Measurements from ENCODE around the gene NIPAL1.
A peak's percentile ranks its signal among the peaks of the same experiment; 100 is the strongest.
"Not testable (repeated sequence)": the region's sequence is repeated elsewhere in the genome, so short reads cannot be mapped to it uniquely, and the experiment has no call there.

The NIPAL1 gene

GRCh38 chr4:48016141-48017107 is at the start of gene NIPAL1, which contains the start of gene CNGA1:
TSS of gene NIPAL1 (plus strand) at chr4:48016772. CDS start at chr4:48016840, 68 bp downstream.
TSS of gene CNGA1 (minus strand) at chr4:48016681. CDS start at chr4:47952689, 63,992 bp downstream.
- peak; percentile 53 for DNase-seq (ENCODE audit: low read depth)

- no peak for DNase-seq (ENCODE audit: low read depth)
Measured at GRCh38 chr4:47968847-47969246, 47.7 kb upstream of the NIPAL1 start.

- no peak for DNase-seq (ENCODE audit: low read depth)
Measured at GRCh38 chr4:47972181-47972580, 44.4 kb upstream of the NIPAL1 start.

GRCh38 chr4:47972721-47973120 is 43.9 kb upstream of the NIPAL1 start:
- DNase-seq (ENCODE audit: low read depth) = no peak

- DNase-seq (ENCODE audit: low read depth) = no peak
Measured at GRCh38 chr4:47974566-47974965, 42.0 kb upstream of the NIPAL1 start.

- no peak for DNase-seq (ENCODE audit: low read depth)
Measured at GRCh38 chr4:47990145-47990544, 26.4 kb upstream of the NIPAL1 start.

- DNase-seq (ENCODE audit: low read depth) = not testable (repeated sequence)
Measured at GRCh38 chr4:47992475-47992874, 24.1 kb upstream of the NIPAL1 start.

- DNase-seq (ENCODE audit: low read depth) = no peak
Measured at GRCh38 chr4:47996021-47996420, 20.6 kb upstream of the NIPAL1 start.

- DNase-seq (ENCODE audit: low read depth) = no peak
Measured at GRCh38 chr4:48002267-48002666, 14.3 kb upstream of the NIPAL1 start.

- not testable (repeated sequence) for DNase-seq (ENCODE audit: low read depth)
Measured at GRCh38 chr4:48003568-48003967, 13.0 kb upstream of the NIPAL1 start.

- DNase-seq (ENCODE audit: low read depth) = no peak
Measured at GRCh38 chr4:48005781-48006180, 10.8 kb upstream of the NIPAL1 start.

- no peak for DNase-seq (ENCODE audit: low read depth)
Measured at GRCh38 chr4:48008021-48008596, 8.5 kb upstream of the NIPAL1 start.

GRCh38 chr4:48010906-48011305 is 5.7 kb upstream of the NIPAL1 start:
- DNase-seq (ENCODE audit: low read depth) = not testable (repeated sequence)

- no peak for DNase-seq (ENCODE audit: low read depth)
Measured at GRCh38 chr4:48011722-48012121, 4.8 kb upstream of the NIPAL1 start.

GRCh38 chr4:48012824-48013223 is 3.7 kb upstream of the NIPAL1 start:
- no peak for DNase-seq (ENCODE audit: low read depth)

- no peak for DNase-seq (ENCODE audit: low read depth)
Measured at GRCh38 chr4:48015216-48015615, 1.4 kb upstream of the NIPAL1 start.

GRCh38 chr4:48015678-48016077 is 894 bp upstream of the NIPAL1 start:
- DNase-seq (ENCODE audit: low read depth) = no peak

GRCh38 chr4:48017108-48017571 is 568 bp downstream of the NIPAL1 start:
- peak; percentile 8 for DNase-seq (ENCODE audit: low read depth)

- no peak for DNase-seq (ENCODE audit: low read depth)
Measured at GRCh38 chr4:48018112-48018511, 1.5 kb downstream of the NIPAL1 start.

GRCh38 chr4:48021100-48021499 is 4.5 kb downstream of the NIPAL1 start:
- no peak for DNase-seq (ENCODE audit: low read depth)

GRCh38 chr4:48022192-48022799 is 5.7 kb downstream of the NIPAL1 start:
- DNase-seq (ENCODE audit: low read depth) = no peak

GRCh38 chr4:48024522-48024921 is 8.0 kb downstream of the NIPAL1 start:
- DNase-seq (ENCODE audit: low read depth) = no peak

GRCh38 chr4:48025005-48025404 is 8.4 kb downstream of the NIPAL1 start:
- no peak for DNase-seq (ENCODE audit: low read depth)

All from activated T-helper 1 cell treated with Interleukin-2 at 50 U/mL for 16 hours (primary cell).